Measurements from ENCODE around the gene TMC2. TPM values are rescaled to one million over a fixed set of nuclear protein-coding genes. Genes with fewer than 3 reads are reported as not detected.
"Not testable (repeated sequence)": the region's sequence is repeated elsewhere in the genome, so short reads cannot be mapped to it uniquely, and the experiment has no call there.

The TMC2 gene
- under 1 TPM in 2 of 4 donors, not detected in 2; 0.10 to 0.37 TPM for polyA plus RNA-seq
- long read RNA-seq, donor 1 = 0 reads
- long read RNA-seq, donor 2 = 0 reads
- long read RNA-seq, donor 3 = 0 reads
- long read RNA-seq, donor 4 = 0 reads
- long read RNA-seq, donor 5 = 0 reads
- long read RNA-seq, donor 6 = 0 reads
- long read RNA-seq, donor 7 = 0 reads
- long read RNA-seq, donor 8 = 0 reads
- long read RNA-seq, donor 9 = 0 reads
- long read RNA-seq, donor 10 = 0 reads

- no peak within 1 kb of the TSS for H3K4me3 ChIP-seq (ENCODE audit: low read depth in 1 of 3, low read length in 3 of 3)
- FAIRE-seq = no peak
- no peak for DNase-seq
- H3K27me3 ChIP-seq (ENCODE audit: control insufficient read depth in 3 of 3, insufficient read depth in 3 of 3, low read length in 3 of 3) = peaks cover 0 to 7% (median 4%) of the 10 kb centered on the region in 3 donors
- no peak within 1 kb of the TSS for H3K27ac ChIP-seq (ENCODE audit: low read depth in 1 of 3, low read length in 2 of 3)
- H3K4me1 ChIP-seq (ENCODE audit: control insufficient read depth in 3 of 3, insufficient read depth in 2 of 3, low read depth in 1 of 3, low read length in 2 of 3) = no peaks in the 10 kb centered on the region
- 79 to 84% (median 83%) methylated on average over 13 of the region's 13 CpGs for WGBS, 3 donors
- H3K36me3 ChIP-seq (ENCODE audit: control insufficient read depth in 3 of 3, insufficient read depth in 2 of 3, low read depth in 1 of 3, low read length in 3 of 3) = no peaks in the 10 kb centered on the region
- no peaks in the 10 kb centered on the region for H3K9me3 ChIP-seq (ENCODE audit: control insufficient read depth in 2 of 2, insufficient read depth in 1 of 2, low read depth in 1 of 2, low read length in 1 of 2)
Measured at GRCh38 chr20:2536560-2536986, at the start of gene TMC2. TMC2 (plus strand) TSS chr20:2536573; CDS start chr20:2536622, 49 bp downstream.

- not testable (repeated sequence) for H3K4me1 ChIP-seq (ENCODE audit: control insufficient read depth in 3 of 3, insufficient read depth in 2 of 3, low read depth in 1 of 3, low read length in 2 of 3); FAIRE-seq; H3K27me3 ChIP-seq (ENCODE audit: control insufficient read depth in 3 of 3, insufficient read depth in 3 of 3, low read length in 3 of 3); DNase-seq; H3K4me3 ChIP-seq (ENCODE audit: low read depth in 1 of 3, low read length in 3 of 3); H3K27ac ChIP-seq (ENCODE audit: low read depth in 1 of 3, low read length in 2 of 3); H3K9me3 ChIP-seq (ENCODE audit: control insufficient read depth in 2 of 2, insufficient read depth in 1 of 2, low read depth in 1 of 2, low read length in 1 of 2)
- WGBS, 3 donors = 91 to 96% (median 95%) methylated on average over 2 of the region's 2 CpGs
- peaks cover 0 to 11% (median 8%) of the 10 kb centered on the region in 3 donors for H3K36me3 ChIP-seq (ENCODE audit: control insufficient read depth in 3 of 3, insufficient read depth in 2 of 3, low read depth in 1 of 3, low read length in 3 of 3)
Measured at GRCh38 chr20:2502808-2503384, 33.5 kb upstream of the TMC2 start.

GRCh38 chr20:2504803-2505202, 31.6 kb upstream of the TMC2 start:
- not testable (repeated sequence) for DNase-seq; H3K27me3 ChIP-seq (ENCODE audit: control insufficient read depth in 3 of 3, insufficient read depth in 3 of 3, low read length in 3 of 3); H3K4me3 ChIP-seq (ENCODE audit: low read depth in 1 of 3, low read length in 3 of 3); H3K27ac ChIP-seq (ENCODE audit: low read depth in 1 of 3, low read length in 2 of 3); H3K36me3 ChIP-seq (ENCODE audit: control insufficient read depth in 3 of 3, insufficient read depth in 2 of 3, low read depth in 1 of 3, low read length in 3 of 3); H3K9me3 ChIP-seq (ENCODE audit: control insufficient read depth in 2 of 2, insufficient read depth in 1 of 2, low read depth in 1 of 2, low read length in 1 of 2); FAIRE-seq; H3K4me1 ChIP-seq (ENCODE audit: control insufficient read depth in 3 of 3, insufficient read depth in 2 of 3, low read depth in 1 of 3, low read length in 2 of 3)
- 90 to 97% (median 90%) methylated on average over 2 of the region's 2 CpGs for whole genome bisulfite sequencing, 3 donors

- not testable (repeated sequence) for H3K27me3 ChIP-seq (ENCODE audit: control insufficient read depth in 3 of 3, insufficient read depth in 3 of 3, low read length in 3 of 3); FAIRE-seq; H3K9me3 ChIP-seq (ENCODE audit: control insufficient read depth in 2 of 2, insufficient read depth in 1 of 2, low read depth in 1 of 2, low read length in 1 of 2); H3K36me3 ChIP-seq (ENCODE audit: control insufficient read depth in 3 of 3, insufficient read depth in 2 of 3, low read depth in 1 of 3, low read length in 3 of 3); H3K4me3 ChIP-seq (ENCODE audit: low read depth in 1 of 3, low read length in 3 of 3); H3K27ac ChIP-seq (ENCODE audit: low read depth in 1 of 3, low read length in 2 of 3); H3K4me1 ChIP-seq (ENCODE audit: control insufficient read depth in 3 of 3, insufficient read depth in 2 of 3, low read depth in 1 of 3, low read length in 2 of 3); DNase-seq
- 92 to 98% (median 95%) methylated on average over 3 of the region's 5 CpGs for WGBS, 3 donors
Measured at GRCh38 chr20:2506426-2506825, 29.9 kb upstream of the TMC2 start.

- DNase-seq (no peak), FAIRE-seq (no peak)
- 72 to 90% (median 86%) methylated on average over 5 of the region's 5 CpGs for WGBS, 3 donors
- Histone ChIP-seq H3K27ac (ENCODE audit: low read depth in 1 of 3, low read length in 2 of 3) (no peak overlapping the region), H3K4me3 (ENCODE audit: low read depth in 1 of 3, low read length in 3 of 3) (no peak overlapping the region), H3K4me1 (ENCODE audit: control insufficient read depth in 3 of 3, insufficient read depth in 2 of 3, low read depth in 1 of 3, low read length in 2 of 3) (peaks cover 0 to 7% (median 5%) of the 10 kb centered on the region in 3 donors), H3K9me3 (ENCODE audit: control insufficient read depth in 2 of 2, insufficient read depth in 1 of 2, low read depth in 1 of 2, low read length in 1 of 2) (no peaks in the 10 kb centered on the region), H3K36me3 (ENCODE audit: control insufficient read depth in 3 of 3, insufficient read depth in 2 of 3, low read depth in 1 of 3, low read length in 3 of 3) (no peaks in the 10 kb centered on the region), H3K27me3 (ENCODE audit: control insufficient read depth in 3 of 3, insufficient read depth in 3 of 3, low read length in 3 of 3) (no peaks in the 10 kb centered on the region)
Measured at GRCh38 chr20:2507464-2507863, 28.9 kb upstream of the TMC2 start.

GRCh38 chr20:2507875-2508630, 28.3 kb upstream of the TMC2 start:
- WGBS, 3 donors = 10 to 13% (median 11%) methylated on average over 22 of the region's 22 CpGs
- Histone ChIP-seq H3K36me3 (ENCODE audit: control insufficient read depth in 3 of 3, insufficient read depth in 2 of 3, low read depth in 1 of 3, low read length in 3 of 3) (no peaks in the 10 kb centered on the region), H3K9me3 (ENCODE audit: control insufficient read depth in 2 of 2, insufficient read depth in 1 of 2, low read depth in 1 of 2, low read length in 1 of 2) (no peaks in the 10 kb centered on the region), H3K27me3 (ENCODE audit: control insufficient read depth in 3 of 3, insufficient read depth in 3 of 3, low read length in 3 of 3) (no peaks in the 10 kb centered on the region), H3K4me3 (ENCODE audit: low read depth in 1 of 3, low read length in 3 of 3) (peak overlapping the region; percentile 67 to 98 (median 72)), H3K4me1 (ENCODE audit: control insufficient read depth in 3 of 3, insufficient read depth in 2 of 3, low read depth in 1 of 3, low read length in 2 of 3) (peaks cover 0 to 7% (median 5%) of the 10 kb centered on the region in 3 donors), H3K27ac (ENCODE audit: low read depth in 1 of 3, low read length in 2 of 3) (peak overlapping the region in 2 of 3 donors; percentile 83 to 86)
- no peak for FAIRE-seq
- peak; percentile 10 to 57 for DNase-seq

- no peak for FAIRE-seq
Measured at GRCh38 chr20:2508631-2509467, 27.5 kb upstream of the TMC2 start, which contains the start of gene ZNF343. ZNF343 (minus strand) TSS chr20:2508915; CDS start chr20:2493895, 15,020 bp downstream.

GRCh38 chr20:2509468-2509781, 26.9 kb upstream of the TMC2 start:
- H3K27ac ChIP-seq (ENCODE audit: low read depth in 1 of 3, low read length in 2 of 3) = peak overlapping the region; percentile 68 to 86 (median 83)
- H3K4me3 ChIP-seq (ENCODE audit: low read depth in 1 of 3, low read length in 3 of 3) = peak overlapping the region in 2 of 3 donors; percentile 67 to 98
- FAIRE-seq (no peak), DNase-seq (no peak)
- no peaks in the 10 kb centered on the region for H3K36me3 ChIP-seq (ENCODE audit: control insufficient read depth in 3 of 3, insufficient read depth in 2 of 3, low read depth in 1 of 3, low read length in 3 of 3)
- WGBS, 3 donors = 58 to 76% (median 61%) methylated on average over 9 of the region's 9 CpGs
- H3K27me3 ChIP-seq (ENCODE audit: control insufficient read depth in 3 of 3, insufficient read depth in 3 of 3, low read length in 3 of 3) = no peaks in the 10 kb centered on the region
- H3K9me3 ChIP-seq (ENCODE audit: control insufficient read depth in 2 of 2, insufficient read depth in 1 of 2, low read depth in 1 of 2, low read length in 1 of 2) = no peaks in the 10 kb centered on the region
- H3K4me1 ChIP-seq (ENCODE audit: control insufficient read depth in 3 of 3, insufficient read depth in 2 of 3, low read depth in 1 of 3, low read length in 2 of 3) = peaks cover 0 to 7% (median 5%) of the 10 kb centered on the region in 3 donors

More at GRCh38 chr20:2508631-2509467, 27.5 kb upstream of the TMC2 start, which contains the start of gene ZNF343:
- peak within 1 kb of the TSS; percentile 67 to 98 (median 72) for H3K4me3 ChIP-seq (ENCODE audit: low read depth in 1 of 3, low read length in 3 of 3)
- 0 to 1% (median 1%) methylated on average over 52 to 53 of the region's 53 CpGs for WGBS, 3 donors
- no peaks in the 10 kb centered on the region for H3K9me3 ChIP-seq (ENCODE audit: control insufficient read depth in 2 of 2, insufficient read depth in 1 of 2, low read depth in 1 of 2, low read length in 1 of 2)
- no peaks in the 10 kb centered on the region for H3K27me3 ChIP-seq (ENCODE audit: control insufficient read depth in 3 of 3, insufficient read depth in 3 of 3, low read length in 3 of 3)
- H3K27ac ChIP-seq (ENCODE audit: low read depth in 1 of 3, low read length in 2 of 3) = peak within 1 kb of the TSS; percentile 68 to 86 (median 83)
- no peaks in the 10 kb centered on the region for H3K36me3 ChIP-seq (ENCODE audit: control insufficient read depth in 3 of 3, insufficient read depth in 2 of 3, low read depth in 1 of 3, low read length in 3 of 3)
- H3K4me1 ChIP-seq (ENCODE audit: control insufficient read depth in 3 of 3, insufficient read depth in 2 of 3, low read depth in 1 of 3, low read length in 2 of 3) = peaks cover 0 to 7% (median 5%) of the 10 kb centered on the region in 3 donors
- DNase-seq = peak; percentile 92 to 95

Measured in small intestine (tissue), 16 donors.